Transverse colon (tissue), 4 donors: Measurements from ENCODE around the gene CPTP.

Source experiments
- POLR2A ChIP-seq: fragments of 450-650 bp; IDR thresholded peaks from one replicate; pipeline ENCODE4 v1.6.1; 2016; ENCODE audit warnings: antibody characterized with exemption, mild to moderate bottlenecking, moderate library complexity
- POLR2AphosphoS5 ChIP-seq, 3 donors: sonication (generic); formaldehyde crosslinking; IDR thresholded peaks; one replicate each; pipeline ENCODE4 v1.6.1; 2016; ENCODE audit warnings: antibody characterized with exemption in 3 of 3
- TF ChIP-seq, protein P1 (sequence below), 5 experiments: fragments of 200-600 bp in 3 of 5; fragments of 450-650 bp in 2 of 5; sonication (generic) in 3 of 5; IDR thresholded peaks; 1 replicate in 2 of 5; 2 replicates in 3 of 5; pipeline ENCODE4 v1.5.1; 2016 to 2017; ENCODE audit warnings: antibody characterized with exemption in 5 of 5, inconsistent platforms in 3 of 5, mild to moderate bottlenecking in 2 of 5, moderate library complexity in 1 of 5

DNA sequence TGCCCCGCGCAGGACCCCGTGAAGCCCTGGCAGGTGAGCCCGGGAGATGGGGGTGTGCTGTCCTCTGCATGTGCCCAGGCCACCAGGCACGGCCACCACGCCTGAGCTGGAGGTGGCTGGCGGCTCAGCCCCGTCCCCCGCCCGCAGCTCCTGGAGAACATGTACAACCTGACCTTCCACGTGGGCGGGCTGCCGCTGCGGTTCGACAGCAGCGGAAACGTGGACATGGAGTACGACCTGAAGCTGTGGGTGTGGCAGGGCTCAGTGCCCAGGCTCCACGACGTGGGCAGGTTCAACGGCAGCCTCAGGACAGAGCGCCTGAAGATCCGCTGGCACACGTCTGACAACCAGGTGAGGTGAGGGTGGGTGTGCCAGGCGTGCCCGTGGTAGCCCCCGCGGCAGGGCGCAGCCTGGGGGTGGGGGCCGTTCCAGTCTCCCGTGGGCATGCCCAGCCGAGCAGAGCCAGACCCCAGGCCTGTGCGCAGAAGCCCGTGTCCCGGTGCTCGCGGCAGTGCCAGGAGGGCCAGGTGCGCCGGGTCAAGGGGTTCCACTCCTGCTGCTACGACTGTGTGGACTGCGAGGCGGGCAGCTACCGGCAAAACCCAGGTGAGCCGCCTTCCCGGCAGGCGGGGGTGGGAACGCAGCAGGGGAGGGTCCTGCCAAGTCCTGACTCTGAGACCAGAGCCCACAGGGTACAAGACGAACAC is 8.3 kb downstream of the CPTP start:
- TF ChIP-seq POLR2AphosphoS5 (IDR thresholded peaks at IDR 0.05), result peak in 2 of 3 donors; percentile 6 to 24
- TF ChIP-seq POLR2A, result no peak
- TF ChIP-seq, protein P1, sequence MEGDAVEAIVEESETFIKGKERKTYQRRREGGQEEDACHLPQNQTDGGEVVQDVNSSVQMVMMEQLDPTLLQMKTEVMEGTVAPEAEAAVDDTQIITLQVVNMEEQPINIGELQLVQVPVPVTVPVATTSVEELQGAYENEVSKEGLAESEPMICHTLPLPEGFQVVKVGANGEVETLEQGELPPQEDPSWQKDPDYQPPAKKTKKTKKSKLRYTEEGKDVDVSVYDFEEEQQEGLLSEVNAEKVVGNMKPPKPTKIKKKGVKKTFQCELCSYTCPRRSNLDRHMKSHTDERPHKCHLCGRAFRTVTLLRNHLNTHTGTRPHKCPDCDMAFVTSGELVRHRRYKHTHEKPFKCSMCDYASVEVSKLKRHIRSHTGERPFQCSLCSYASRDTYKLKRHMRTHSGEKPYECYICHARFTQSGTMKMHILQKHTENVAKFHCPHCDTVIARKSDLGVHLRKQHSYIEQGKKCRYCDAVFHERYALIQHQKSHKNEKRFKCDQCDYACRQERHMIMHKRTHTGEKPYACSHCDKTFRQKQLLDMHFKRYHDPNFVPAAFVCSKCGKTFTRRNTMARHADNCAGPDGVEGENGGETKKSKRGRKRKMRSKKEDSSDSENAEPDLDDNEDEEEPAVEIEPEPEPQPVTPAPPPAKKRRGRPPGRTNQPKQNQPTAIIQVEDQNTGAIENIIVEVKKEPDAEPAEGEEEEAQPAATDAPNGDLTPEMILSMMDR (IDR thresholded peaks at IDR 0.05), result no peak
